Smooth muscle cell of the coronary artery (primary cell): ENCODE data around the gene LRRC37B. TPM values are rescaled to one million over a fixed set of nuclear protein-coding genes. Genes with fewer than 3 reads are reported as not detected.

ENCODE experiments used
- total RNA-seq: library from RNA; depleted of rRNA; stranded (reverse); fragments of >200 nt; gene quantifications from 2 replicates; pipeline ENCODE4 v1.2.3, GENCODE V29; 2014; ENCODE audit warnings: low replicate concordance

LRRC37B gene
- 10.5 and 22.0 TPM in 2 replicates for total RNA-seq

GRCh38 chr17:32006957-32007462 lies at the start of gene LRRC37B:
LRRC37B (plus strand) TSS chr17:32007383; CDS start chr17:32021393, 14,010 bp downstream.

Other genes with a start within 250 kb of the LRRC37B start
- gene COPRS, start 148.1 kb upstream of the LRRC37B start, total RNA-seq, result 63.5 and 65.0 TPM in 2 replicates
- gene UTP6, start 105.7 kb upstream of the LRRC37B start, total RNA-seq, result 19.3 and 28.5 TPM in 2 replicates
- 6.0 and 12.6 TPM in 2 replicates for gene SUZ12, start 70.4 kb upstream of the LRRC37B start, total RNA-seq
- 23.8 and 26.1 TPM in 2 replicates for gene RHOT1, start 135.1 kb downstream of the LRRC37B start, total RNA-seq